ENCODE data around the gene AGR3.

GRCh38 chr7:16811551-16811950 is 70.2 kb downstream of the AGR3 start:
- TF ChIP-seq CTCF (IDR thresholded peaks at IDR 0.05) (no peak), POLR2A (IDR thresholded peaks at IDR 0.05) (no peak)
